HepG2 (cell line): ENCODE results near the gene ZC3H4. TPM values are rescaled to one million over a fixed set of nuclear protein-coding genes. Genes with fewer than 3 reads are reported as not detected.

Source experiments
- ATAC-seq: fragments of 200-7000 bp; cut with Tn5 transposase; 3 replicates; pipeline ENCODE4 v1.9.1; 2020; ENCODE audit warnings: mild to moderate bottlenecking, moderate library complexity
- BruUV-seq: library from RNA; stranded (reverse); fragments of 400-500 nt; replicated peaks from 2 replicates; lab custom pipeline; 2021; lab: Mats Ljungman, UMichigan
- CTCF ChIA-PET: fragments of 300-600 bp; formaldehyde crosslinking; extraction: SDS; loops from one replicate; lab custom pipeline; 2021; ENCODE audit warnings: low total read pairs, inconsistent platforms, low intra/inter-chr PET ratio; lab: Yijun Ruan, JAX
- POLR2A ChIA-PET: fragments of 350-600 bp; sonication (Branson Sonifier 250); formaldehyde crosslinking; loops from one replicate; lab custom pipeline; 2020; ENCODE audit warnings: antibody characterized with exemption, inconsistent platforms; lab: Yijun Ruan, JAX
- DNase-seq: peaks from one replicate; pipeline ENCODE4 v3.0.0-alpha.2; 2015; ENCODE audit warnings: low spot score
- FAIRE-seq: peaks from 3 replicates; lab custom pipeline; 2011; peaks lifted over from hg19 to GRCh38; lab: Jason Lieb, UNC
- H2AFZ ChIP-seq: one replicate; pipeline ENCODE4 v1.6.1; 2011; ENCODE audit warnings: low read length, inconsistent platforms
- H3K27ac ChIP-seq: fragments of 300-600 bp; 3 replicates; pipeline ENCODE4 v1.8.0; 2011; ENCODE audit warnings: mixed run types, mild to moderate bottlenecking, mixed read lengths, low read length, inconsistent platforms; ENCODE audit not compliant: insufficient read depth; ENCODE audit errors: extremely low read length
- H3K27me3 ChIP-seq, 2 experiments: fragments of 200-600 bp in 1 of 2; 2 replicates in 1 of 2; 3 replicates in 1 of 2; pipeline versions ENCODE4 v1.6.0 to v1.8.0; 2011; ENCODE audit warnings: low read length in 2 of 2, mild to moderate bottlenecking in 2 of 2, moderate library complexity in 2 of 2, inconsistent platforms in 1 of 2; ENCODE audit not compliant: insufficient read depth in 2 of 2, control insufficient read depth in 1 of 2
- H3K36me3 ChIP-seq, 2 experiments: fragments of 200-600 bp in 1 of 2; replicated peaks in 1 of 2; 2 replicates in 1 of 2; 3 replicates in 1 of 2; pipeline versions ENCODE4 v1.5.1 to v1.8.0; 2011; ENCODE audit warnings: low read length in 2 of 2, inconsistent platforms in 1 of 2; ENCODE audit not compliant: insufficient read depth in 2 of 2, control insufficient read depth in 1 of 2
- H3K4me1 ChIP-seq: 2 replicates; pipeline ENCODE4 v1.5.1; 2012; ENCODE audit warnings: low read length, inconsistent platforms; ENCODE audit not compliant: insufficient read depth
- H3K4me2 ChIP-seq: 2 replicates; pipeline ENCODE4 v1.6.0; 2011; ENCODE audit warnings: low read depth, low read length, inconsistent platforms
- H3K4me3 ChIP-seq, 3 experiments: fragments of 200-600 bp in 1 of 3; sonication (generic), shearing (Covaris generic) in 1 of 3; replicated peaks in 1 of 3; 2 replicates each; pipeline ENCODE4 v1.5.1; 2011 to 2016; ENCODE audit warnings: low read length in 3 of 3, inconsistent platforms in 2 of 3, low read depth in 2 of 3, mild to moderate bottlenecking in 2 of 3, control low read depth in 1 of 3, mixed read lengths in 1 of 3; ENCODE audit not compliant: insufficient read depth in 1 of 3
- H3K79me2 ChIP-seq: one replicate; pipeline ENCODE4 v1.6.1; 2011; ENCODE audit warnings: low read length, inconsistent platforms; ENCODE audit not compliant: insufficient read depth
- H3K9ac ChIP-seq: 2 replicates; pipeline ENCODE4 v1.6.0; 2011; ENCODE audit warnings: mild to moderate bottlenecking, low read depth, low read length, inconsistent platforms; ENCODE audit not compliant: insufficient read depth
- H3K9me3 ChIP-seq: 2 replicates; pipeline ENCODE4 v1.5.1; 2012; ENCODE audit warnings: mild to moderate bottlenecking, low read length
- H4K20me1 ChIP-seq: 2 replicates; pipeline ENCODE4 v1.6.0; 2011; ENCODE audit warnings: inconsistent platforms, mild to moderate bottlenecking, low read length, moderate library complexity; ENCODE audit not compliant: insufficient read depth
- DRAP1 ChIP-seq: IDR thresholded peaks from 2 replicates; pipeline ENCODE4 v1.6.1; 2016; ENCODE audit warnings: missing genetic modification reagents, missing compliant biosample characterization
- NCOA1 ChIP-seq: sonication (generic); formaldehyde crosslinking; IDR thresholded peaks from 2 replicates; pipeline ENCODE4 v1.9.0; 2021; ENCODE audit warnings: missing genetic modification reagents
- NFIC ChIP-seq: IDR thresholded peaks from 2 replicates; pipeline ENCODE4 v1.6.1; 2012; ENCODE audit warnings: mild to moderate bottlenecking, low read length, inconsistent platforms
- POLR2A ChIP-seq, 2 experiments: IDR thresholded peaks; 2 replicates each; pipeline ENCODE4 v1.6.1; 2011; ENCODE audit warnings: low read depth in 2 of 2, low read length in 2 of 2, mild to moderate bottlenecking in 1 of 2, moderate library complexity in 1 of 2; ENCODE audit not compliant: insufficient read depth in 1 of 2
- SMARCC2 ChIP-seq: fragments of 450-650 bp; IDR thresholded peaks from 2 replicates; pipeline ENCODE4 v1.6.1; 2017; ENCODE audit warnings: antibody characterized with exemption, mild to moderate bottlenecking
- ZC3H4 ChIP-seq: sonication (generic); formaldehyde crosslinking; IDR thresholded peaks from 2 replicates; pipeline ENCODE4 v1.4.0; 2020; ENCODE audit warnings: missing genetic modification reagents, borderline replicate concordance
- ZNF142 ChIP-seq: sonication (generic); formaldehyde crosslinking; IDR thresholded peaks from 2 replicates; pipeline ENCODE4 v1.4.0; 2020; ENCODE audit warnings: missing genetic modification reagents
- ZNF224 ChIP-seq: sonication (generic); formaldehyde crosslinking; IDR thresholded peaks from 2 replicates; pipeline ENCODE4 v1.5.0; 2020; ENCODE audit warnings: mild to moderate bottlenecking, missing genetic modification reagents
- ZNF234 ChIP-seq: sonication (generic); formaldehyde crosslinking; conservative IDR thresholded peaks from 2 replicates; pipeline ENCODE4 v1.5.1; 2020; ENCODE audit warnings: mild to moderate bottlenecking, missing genetic modification reagents
- ZNF644 ChIP-seq: IDR thresholded peaks from 2 replicates; pipeline ENCODE4 v1.6.1; 2016; ENCODE audit warnings: low read depth
- WGBS: methylation state at CpG from one replicate; pipeline ENCODE4 v1.1.6; 2017; ENCODE audit warnings: low lambda C conversion rate; 5-methylcytosine and 5-hydroxymethylcytosine counted together
- in situ Hi-C: cut with HindIII; loops from 2 replicates; pipeline ENCODE4 v1.10.0; 2017; ENCODE audit warnings: low pct_unique_long_range_greater_than_20kb; ENCODE audit not compliant: extremely low pct_ligation_motif_present
- intact Hi-C: fragments of 100-400 bp; cut with micrococcal nuclease; formaldehyde crosslinking; loops from one replicate; pipeline ENCODE4 v1.10.0; 2022; ENCODE audit not compliant: unreplicated experiment
- polyA plus RNA-seq, 8 experiments: library from polyadenylated mRNA; depleted of rRNA in 3 of 8; stranded (reverse) in 7 of 8; unstranded in 1 of 8; fragments of >200 nt; fragmentation: Illumina TruSeq in 4 of 8; extraction: Trizol in 4 of 8; gene quantifications; 2 replicates each; pipeline versions ENCODE4 v1.2.1 to v1.2.3, GENCODE V29; 2011 to 2016; ENCODE audit warnings: low read depth in 4 of 8, missing spikeins in 1 of 8, mixed read lengths in 1 of 8; ENCODE audit not compliant: insufficient read depth in 1 of 8
- total RNA-seq, 5 experiments: library from RNA; depleted of rRNA; stranded (reverse); fragments of >200 nt; fragmentation: Illumina TruSeq; extraction: Trizol; gene quantifications; 2 replicates each; pipeline ENCODE4 v1.2.3, GENCODE V29; 2016; ENCODE audit warnings: low read depth in 1 of 5
- TF ChIP-seq, protein P1 (sequence below): sonication (generic); formaldehyde crosslinking; IDR thresholded peaks from 2 replicates; pipeline ENCODE4 v1.8.0; 2023; ENCODE audit warnings: mild to moderate bottlenecking, missing genetic modification reagents
- TF ChIP-seq, protein P2 (sequence below): sonication (generic); formaldehyde crosslinking; conservative IDR thresholded peaks from 2 replicates; pipeline ENCODE4 v1.4.0; 2020; ENCODE audit warnings: missing genetic modification reagents

Gene ZC3H4
- total and polyA plus RNA-seq, 2 of the 13 experiments (the other 11 are each of a cell fraction or from before 2014, with no cell fraction given): 1.8 to 10.7 TPM

DNA sequence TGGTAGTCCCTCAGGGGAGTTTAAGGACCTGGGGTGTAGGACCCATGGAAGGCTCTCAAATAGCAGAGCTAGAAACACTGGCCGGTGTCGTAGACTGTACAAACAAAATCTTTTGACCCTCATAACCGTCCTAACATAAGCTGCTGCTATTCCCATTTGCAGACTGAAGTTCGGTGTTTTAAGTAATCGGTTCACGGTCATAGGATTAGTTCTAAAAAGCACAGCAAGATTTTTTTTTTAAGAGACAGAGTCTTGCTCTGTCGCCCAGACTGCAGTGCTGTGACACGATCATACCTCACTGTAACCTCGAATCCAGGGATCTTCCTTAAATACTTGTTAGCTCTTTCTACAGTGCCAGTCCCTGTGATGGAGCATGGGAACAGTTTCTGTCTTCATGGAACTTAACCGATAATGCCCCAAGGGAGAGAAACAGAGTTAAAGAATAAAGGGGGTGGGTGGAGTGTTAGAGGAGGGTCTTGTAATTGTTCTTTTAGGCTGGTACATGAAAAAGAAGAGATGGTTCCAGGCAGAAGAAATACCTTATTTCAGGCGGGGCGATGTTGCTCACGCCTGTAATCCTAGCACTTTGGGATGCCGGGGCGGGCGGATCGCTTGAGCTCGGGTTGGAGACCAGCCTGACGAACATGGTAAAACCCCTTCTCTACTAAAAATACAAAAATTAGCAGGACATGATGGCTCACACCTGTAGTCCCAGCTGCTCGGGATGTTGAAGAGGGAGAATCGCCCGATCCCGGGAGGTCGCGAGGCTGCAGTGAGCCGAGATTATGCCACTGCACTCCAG, 475 bp upstream of the ZC3H4 start (continued):
- TF ChIP-seq, protein P1, sequence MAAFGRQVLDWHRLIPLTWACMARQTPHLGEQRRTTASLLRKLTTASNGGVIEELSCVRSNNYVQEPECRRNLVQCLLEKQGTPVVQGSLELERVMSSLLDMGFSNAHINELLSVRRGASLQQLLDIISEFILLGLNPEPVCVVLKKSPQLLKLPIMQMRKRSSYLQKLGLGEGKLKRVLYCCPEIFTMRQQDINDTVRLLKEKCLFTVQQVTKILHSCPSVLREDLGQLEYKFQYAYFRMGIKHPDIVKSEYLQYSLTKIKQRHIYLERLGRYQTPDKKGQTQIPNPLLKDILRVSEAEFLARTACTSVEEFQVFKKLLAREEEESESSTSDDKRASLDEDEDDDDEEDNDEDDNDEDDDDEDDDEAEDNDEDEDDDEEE (CRISPR knock-in tag): no peak
- 0 out of 2 replicates have a peak, but pooled peaks have one; percentile 36 for TF ChIP-seq NCOA1 (CRISPR knock-in tag)
- TF ChIP-seq ZC3H4 (CRISPR knock-in tag): 0 out of 2 replicates have a peak, but pooled peaks have one; percentile 46
- 0 out of 2 replicates have a peak, but pooled peaks have one; percentile 12 for TF ChIP-seq NFIC
- peak; percentile 56 to 65; a peak in 2 of 4 replicates for TF ChIP-seq POLR2A (IDR thresholded peaks at IDR 0.05; ENCODE audit: insufficient read depth in 1 of 2, low read depth in 2 of 2, low read length in 2 of 2)
- TF ChIP-seq DRAP1: peak; percentile 69; the same call in 1 of the 2 replicates
- TF ChIP-seq ZNF644 (CRISPR knock-in tag): no peak
- peak; percentile 78; the same call in 1 of the 2 replicates for TF ChIP-seq ZNF234 (CRISPR knock-in tag)

DNA sequence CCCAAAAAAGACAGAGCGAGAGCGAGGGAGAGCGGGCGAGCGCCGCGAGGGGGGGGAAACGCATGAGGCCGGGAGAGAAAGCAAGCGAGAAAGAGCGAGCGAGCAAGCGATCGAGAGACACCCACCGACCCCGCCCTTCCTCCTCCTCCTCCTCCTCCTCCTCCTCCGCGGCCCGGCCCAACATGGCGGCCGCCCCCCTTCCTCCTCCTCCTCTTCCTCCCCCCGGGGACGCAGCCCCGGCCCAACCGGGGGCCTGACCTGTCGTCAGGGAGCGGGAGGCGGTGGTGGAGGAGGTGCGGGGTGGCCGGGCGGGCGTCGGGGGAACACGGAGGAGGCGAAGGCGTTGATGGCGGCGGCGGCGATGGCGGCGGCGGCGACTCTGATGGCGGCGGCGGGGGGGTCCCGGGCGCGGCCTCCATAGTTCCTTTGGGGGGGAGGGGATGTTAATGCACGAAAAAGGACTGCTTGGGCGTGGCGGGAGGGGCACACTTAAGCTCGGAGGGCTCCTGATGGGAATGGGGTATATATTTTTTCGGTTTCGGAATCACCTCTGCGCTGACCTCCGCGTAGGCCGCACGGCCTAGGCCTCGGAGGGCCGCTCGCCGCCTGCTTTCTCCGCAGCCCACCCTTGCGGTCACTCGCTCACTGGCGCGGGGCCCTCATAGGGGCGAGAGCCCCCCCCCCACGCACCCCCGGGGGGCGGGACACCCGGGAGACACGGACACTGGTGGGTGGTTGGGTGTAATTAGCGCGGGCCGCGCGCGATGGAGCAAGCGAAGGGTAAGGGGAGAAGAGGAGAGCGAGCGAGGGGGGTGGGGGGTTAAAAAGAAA, 1.2 kb downstream of the ZC3H4 start:
- peak overlapping the region; percentile 85 to 94 (median 88) for H3K4me3 ChIP-seq
- in situ Hi-C loops: no loop called here
- peak; percentile 48 for ATAC-seq
- H3K9ac ChIP-seq: peak overlapping the region; percentile 100
- peak overlapping the region; percentile 97 for H3K4me2 ChIP-seq
- no peak overlapping the region for H2AFZ ChIP-seq
- H4K20me1 ChIP-seq: no peaks in the 10 kb centered on the region; the same call in 1 of the 2 replicates
- ChIA-PET CTCF (no interaction called here), POLR2A (interaction anchor here (0.9 to 11.5 kb wide), 21 partner anchors 9 to 324 kb away, joined by 3 to 456 read pairs (median 14); partner anchors contain the start of genes AP2S1, CCDC9, SAE1 and SLC1A5)
- H3K79me2 ChIP-seq: peaks cover 37% of the 10 kb centered on the region
- H3K9me3 ChIP-seq: no peaks in the 10 kb centered on the region
- H3K27ac ChIP-seq: peak overlapping the region; percentile 100
- H3K36me3 ChIP-seq: peaks cover 0 to 1% of the 10 kb centered on the region in 2 experiments; a peak in 1 of 5 replicates
- DNase-seq: peak; percentile 81
- intact Hi-C loops: no loop called here
- no TSS peak for BruUV-seq
- H3K27me3 ChIP-seq: no peaks in the 10 kb centered on the region; a peak in 1 of 5 replicates
- FAIRE-seq: no peak
- 3% methylated on average over 34 of the region's 85 CpGs for WGBS
- H3K4me1 ChIP-seq: peaks cover 46% of the 10 kb centered on the region
- TF ChIP-seq, protein P2, sequence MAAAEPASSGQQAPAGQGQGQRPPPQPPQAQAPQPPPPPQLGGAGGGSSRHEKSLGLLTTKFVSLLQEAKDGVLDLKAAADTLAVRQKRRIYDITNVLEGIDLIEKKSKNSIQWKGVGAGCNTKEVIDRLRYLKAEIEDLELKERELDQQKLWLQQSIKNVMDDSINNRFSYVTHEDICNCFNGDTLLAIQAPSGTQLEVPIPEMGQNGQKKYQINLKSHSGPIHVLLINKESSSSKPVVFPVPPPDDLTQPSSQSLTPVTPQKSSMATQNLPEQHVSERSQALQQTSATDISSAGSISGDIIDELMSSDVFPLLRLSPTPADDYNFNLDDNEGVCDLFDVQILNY: 0 out of 2 replicates have a peak, but pooled peaks have one; percentile 13
- TF ChIP-seq ZNF142: no peak
- peak; percentile 70; the same call in 1 of the 2 replicates for TF ChIP-seq ZNF224 (CRISPR knock-in tag)
- TF ChIP-seq SMARCC2: no peak
